HG03457 (cell line): ENCODE measurements around the gene RTRAF.

ENCODE experiments used
- ATAC-seq: cut with Tn5 transposase; IDR thresholded peaks from one replicate; pipeline ENCODE4 v1.9.1; 2021; ENCODE audit warnings: moderate number of reproducible peaks; ENCODE audit not compliant: unreplicated experiment

Gene RTRAF

DNA sequence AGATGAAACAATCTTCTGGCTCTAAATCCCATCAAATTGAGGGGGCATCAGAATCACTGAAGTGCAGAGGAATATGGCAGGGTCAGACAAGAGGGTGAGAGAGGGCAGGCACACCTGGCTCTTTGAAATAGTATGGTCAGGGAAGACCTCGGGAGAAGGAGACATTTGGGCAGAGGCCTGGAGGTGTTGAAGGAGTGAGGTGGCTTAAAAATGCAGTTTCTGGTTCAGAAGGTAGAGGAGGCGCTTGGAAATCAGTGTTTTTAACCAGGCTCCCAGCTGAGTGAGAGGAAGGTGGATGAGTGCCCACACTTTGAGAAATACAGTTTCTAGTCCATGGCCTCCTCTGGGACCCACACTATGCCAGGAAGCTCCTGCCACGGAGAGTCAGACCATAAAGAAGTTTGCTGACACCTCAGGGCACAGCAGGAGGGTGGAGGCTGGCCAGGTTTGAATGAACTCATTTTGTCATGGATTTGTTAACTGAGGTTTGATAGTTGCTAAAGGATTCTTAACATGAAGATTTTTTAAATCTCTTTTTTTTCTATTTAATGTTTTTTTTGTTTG lies 59.4 kb downstream of the RTRAF start:
- no peak for ATAC-seq

DNA sequence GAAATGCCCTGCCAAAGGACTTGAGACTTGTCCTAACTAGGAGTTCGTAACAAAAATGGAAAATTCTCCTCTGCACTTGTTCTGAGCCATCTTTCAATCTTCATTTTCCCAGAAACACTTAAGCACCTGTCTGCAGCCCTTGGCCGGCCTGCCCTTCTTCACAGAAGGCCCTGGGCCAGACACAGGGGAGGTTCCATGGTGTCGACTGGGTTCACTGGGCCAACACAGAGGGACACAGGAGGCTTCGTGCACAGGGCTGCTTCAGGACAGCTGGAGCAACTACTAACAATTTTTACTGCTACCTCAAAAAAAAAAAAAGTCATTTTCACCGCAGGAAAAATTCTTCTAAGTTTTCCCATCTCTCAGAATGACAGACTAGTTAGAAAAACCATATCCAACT lies 59.9 kb downstream of the RTRAF start:
- ATAC-seq = no peak

DNA sequence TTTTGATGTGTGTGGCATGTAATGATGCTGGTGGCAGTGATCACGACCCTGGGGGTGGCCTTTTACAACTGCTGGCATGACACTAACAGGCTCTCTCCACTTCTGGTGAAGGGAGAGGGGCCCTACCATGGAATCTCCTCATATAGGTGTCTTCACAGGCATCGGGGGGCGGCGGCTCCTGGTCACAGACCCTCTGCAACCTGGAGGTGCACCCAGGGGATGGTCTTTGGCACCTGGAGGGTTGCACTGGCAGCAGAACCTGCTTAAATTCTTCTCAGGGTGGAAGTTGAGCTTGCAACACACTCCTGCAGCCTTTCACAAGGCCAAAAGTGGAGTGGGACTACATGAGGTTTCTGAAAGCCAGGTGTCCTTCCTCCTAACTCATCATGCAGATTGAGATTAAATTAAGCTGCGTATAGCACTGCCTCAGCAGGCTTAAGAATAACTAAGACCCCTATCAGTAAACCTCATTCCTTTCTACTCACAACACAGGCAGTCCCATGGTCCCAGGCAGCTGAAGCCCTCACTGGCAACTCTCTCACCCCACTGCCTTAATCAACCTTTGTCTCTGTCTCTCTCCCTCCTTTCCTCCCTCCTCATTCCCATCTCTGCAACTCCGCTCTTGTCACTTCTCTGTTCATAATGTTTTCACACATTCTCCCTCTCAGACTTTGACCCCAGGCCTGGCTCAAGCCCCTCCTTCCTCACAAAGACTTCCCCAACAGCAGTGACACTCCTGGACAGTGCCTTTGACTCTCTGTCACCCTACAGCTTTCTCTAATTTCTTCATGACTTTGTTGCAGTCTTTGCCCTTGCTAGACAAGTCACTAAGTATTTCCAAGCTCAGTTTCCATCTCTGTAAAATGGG lies 60.6 kb downstream of the RTRAF start:
- no peak for ATAC-seq

DNA sequence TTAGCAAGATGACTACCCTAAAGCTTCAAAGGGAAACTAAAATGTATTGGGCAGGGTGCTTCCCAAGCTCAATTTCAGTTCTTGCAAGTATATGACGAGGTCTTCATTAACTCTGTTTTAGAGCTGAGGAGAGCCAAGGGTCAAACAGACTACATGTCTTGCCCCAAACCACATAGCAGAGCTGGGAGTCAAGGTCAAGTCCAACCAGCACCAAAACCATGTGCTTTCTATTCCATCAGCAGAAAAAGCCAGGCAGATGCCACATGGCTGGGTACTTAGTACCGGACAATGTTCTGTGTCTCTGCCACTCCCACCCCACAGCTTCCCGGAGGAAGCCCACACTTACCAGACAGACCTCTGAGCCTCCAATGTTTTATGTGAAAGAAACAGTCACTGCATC lies 61.9 kb downstream of the RTRAF start:
- ATAC-seq = no peak

DNA sequence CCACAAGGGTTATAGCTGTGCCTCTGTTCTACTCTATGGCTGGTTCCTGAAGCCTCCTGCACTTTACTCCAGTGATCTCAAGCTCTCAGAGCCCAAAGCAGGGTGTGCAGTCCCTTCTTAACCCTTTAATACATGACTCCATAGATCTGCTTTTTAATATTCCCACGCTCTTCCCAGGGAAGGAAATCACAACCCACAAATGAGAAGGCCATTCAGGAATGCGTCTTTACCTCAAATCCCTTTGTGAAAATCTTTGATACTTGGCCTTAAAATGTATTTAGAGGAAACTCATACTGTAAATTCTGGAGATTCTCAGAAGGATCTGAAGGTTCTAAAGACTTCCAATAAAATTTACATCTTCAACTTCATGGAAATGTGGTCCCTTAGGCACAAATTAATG lies 62.5 kb downstream of the RTRAF start:
- ATAC-seq = no peak

DNA sequence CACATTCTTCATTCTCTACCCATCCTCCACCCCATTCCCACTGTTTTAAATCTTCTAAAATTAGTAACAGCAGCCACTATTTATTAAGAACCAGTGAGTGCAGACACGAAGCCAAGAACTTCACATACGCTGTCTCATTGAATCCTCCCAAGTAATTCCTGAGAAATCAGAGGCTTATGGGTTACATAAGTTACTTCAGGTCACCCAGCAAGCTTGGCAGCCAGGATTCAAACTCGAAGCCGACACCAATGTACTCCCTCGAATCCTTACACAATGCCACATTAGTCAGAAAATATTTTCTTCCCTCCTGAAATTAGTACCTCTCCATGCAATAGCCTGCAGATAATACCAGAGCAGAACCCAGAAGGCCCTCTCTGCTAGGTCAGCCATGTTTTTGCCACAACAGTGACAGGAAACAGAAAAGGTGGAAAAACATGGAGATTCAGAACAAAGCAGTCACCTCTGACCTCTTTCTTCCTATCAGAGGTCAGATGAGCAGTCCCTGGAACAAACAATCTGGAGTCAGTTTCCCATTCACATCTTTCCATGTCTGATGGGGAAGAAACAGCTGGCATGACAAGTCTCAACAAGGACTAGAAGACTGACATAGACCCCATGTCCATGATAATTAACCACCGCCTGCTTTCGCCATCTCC lies 63.1 kb downstream of the RTRAF start:
- ATAC-seq = no peak

DNA sequence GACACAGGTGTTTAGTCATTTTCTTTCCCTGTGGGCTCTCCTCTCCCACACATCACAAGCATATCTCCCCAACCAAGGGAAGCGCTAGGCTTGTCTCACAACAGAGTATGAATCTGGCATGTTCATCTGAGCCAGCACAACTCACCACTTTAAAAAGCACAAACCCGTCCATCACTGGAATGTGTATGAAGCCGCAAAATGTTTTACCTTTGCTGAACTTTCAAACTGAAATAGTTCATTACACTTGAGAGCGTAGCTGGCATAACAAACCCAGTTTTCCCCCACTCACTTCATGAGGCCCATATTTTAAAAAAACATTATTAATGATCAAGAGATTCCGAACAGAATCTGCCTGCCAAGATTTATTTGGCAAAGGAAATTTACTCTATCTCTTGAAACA lies 63.7 kb downstream of the RTRAF start:
- ATAC-seq = no peak

DNA sequence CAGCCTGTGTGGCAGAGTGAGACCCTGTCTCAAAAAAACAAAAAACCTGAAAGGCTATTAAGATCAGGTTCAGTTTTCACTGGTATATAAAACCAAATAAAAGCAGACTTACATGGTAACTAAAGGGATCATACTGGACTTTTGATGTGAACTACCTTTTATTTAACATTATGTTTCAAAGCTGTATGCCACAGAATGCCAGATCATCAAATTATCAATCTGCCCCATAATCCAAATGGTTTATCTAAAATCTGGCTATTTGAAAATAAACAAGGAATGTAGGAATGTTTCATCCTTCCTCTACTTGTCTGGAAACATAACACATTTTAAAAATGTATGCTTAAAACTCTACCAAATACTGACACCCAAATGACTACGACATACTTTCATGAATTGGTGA lies 65.3 kb downstream of the RTRAF start:
- no peak for ATAC-seq

DNA sequence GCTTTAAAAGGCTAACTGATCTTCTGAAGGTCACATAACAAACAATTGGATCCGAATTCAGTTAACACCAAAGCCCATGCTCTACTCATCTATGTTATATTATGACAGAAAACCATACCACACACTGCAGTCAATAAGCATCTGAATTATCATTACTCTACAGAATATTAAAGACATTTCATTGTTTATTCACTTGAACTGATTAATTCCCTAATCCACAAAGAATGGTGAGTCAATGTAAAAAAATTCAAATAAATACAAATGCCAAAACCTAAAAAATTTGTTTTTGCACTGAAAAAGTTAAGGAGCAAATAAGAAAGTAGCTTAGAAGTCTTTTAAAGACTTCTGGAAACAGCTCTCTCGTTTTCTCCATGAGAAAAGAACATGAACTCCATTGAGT lies 65.8 kb downstream of the RTRAF start:
- no peak for ATAC-seq

DNA sequence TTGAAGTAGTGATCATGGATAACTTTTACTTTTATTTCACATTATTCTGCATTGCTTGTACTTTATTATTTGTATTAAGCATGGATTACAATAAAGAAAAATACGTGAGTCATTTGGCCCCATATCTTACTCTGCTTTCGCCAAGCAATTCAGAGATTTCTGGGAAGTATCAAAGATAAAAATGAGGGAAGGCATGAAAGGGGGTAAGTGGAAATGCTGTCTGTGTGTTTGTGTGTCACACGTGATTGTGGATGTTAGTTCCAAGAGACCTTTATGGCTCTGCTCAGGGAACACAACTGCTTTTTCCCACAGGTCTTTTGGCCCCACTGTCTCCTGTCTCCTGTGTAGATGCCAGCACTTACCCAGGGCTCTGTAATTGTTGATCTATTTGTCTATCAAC lies 69.0 kb downstream of the RTRAF start:
- no peak for ATAC-seq

DNA sequence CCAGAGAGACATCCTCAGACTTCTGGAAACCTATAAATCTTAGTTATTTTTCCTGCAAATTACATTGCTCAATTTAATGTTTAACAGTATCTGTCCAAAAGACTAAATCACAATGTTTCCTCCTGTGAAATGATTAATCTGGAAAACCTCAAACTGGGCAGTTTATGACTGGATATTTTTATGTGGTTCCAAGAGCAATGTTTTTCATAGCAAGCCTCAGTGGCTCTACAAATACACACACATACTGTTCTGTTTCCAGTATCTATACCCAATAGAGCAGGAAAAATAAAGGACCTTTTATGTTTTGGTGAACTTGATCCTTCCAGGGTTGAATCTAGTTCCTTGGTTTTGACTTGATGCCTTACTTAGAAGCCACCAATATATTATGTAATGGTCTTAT lies 70.3 kb downstream of the RTRAF start:
- ATAC-seq = no peak

DNA sequence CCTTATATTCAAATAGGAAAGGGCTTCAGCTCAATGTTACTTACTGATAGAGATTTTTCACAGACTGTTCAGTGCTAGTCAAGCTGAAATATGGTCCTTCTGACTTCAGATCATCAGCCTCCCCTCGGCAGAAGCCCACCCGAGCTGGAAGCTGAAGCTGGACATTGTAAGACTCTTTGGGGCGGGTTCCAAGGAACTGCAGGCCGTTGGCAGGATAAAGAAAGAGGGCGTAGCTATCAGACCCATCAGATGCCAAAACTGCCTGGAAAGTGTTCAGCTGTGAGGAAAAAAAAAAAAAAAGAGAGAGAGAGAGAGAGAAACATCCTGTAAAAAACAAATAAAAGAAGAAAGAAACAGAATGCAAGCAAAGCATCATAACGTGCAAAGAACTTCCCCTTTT lies 70.7 kb downstream of the RTRAF start:
- ATAC-seq = no peak
